Colon (tissue), 2 donors: ENCODE results near the gene MFAP3.
"Not testable (repeated sequence)": the region's sequence is repeated elsewhere in the genome, so short reads cannot be mapped to it uniquely, and the experiment has no call there.

ENCODE experiments used
- FAIRE-seq: peaks from 2 replicates; lab custom pipeline; 2012; peaks lifted over from hg19 to GRCh38; lab: Jason Lieb, UNC
- donor health status: control.
- donor health status: control.

The MFAP3 gene

DNA sequence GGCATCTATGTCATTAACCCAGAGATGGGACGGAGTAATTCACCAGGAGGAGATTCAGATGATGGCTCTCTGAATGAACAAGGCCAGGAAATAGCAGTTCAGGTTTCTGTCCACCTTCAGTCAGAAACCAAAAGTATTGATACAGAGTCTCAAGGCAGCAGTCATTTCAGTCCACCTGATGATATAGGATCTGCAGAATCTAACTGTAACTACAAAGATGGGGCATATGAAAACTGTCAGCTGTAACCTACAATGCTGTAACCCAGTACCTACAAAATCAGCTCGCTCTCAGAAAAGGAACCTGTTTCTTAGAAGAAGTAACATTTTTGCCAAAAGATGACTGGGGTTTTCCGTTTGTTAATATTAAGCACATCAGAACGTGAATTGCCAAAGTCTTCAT lies 14.7 kb downstream of the MFAP3 start:
- FAIRE-seq, result no peak

DNA sequence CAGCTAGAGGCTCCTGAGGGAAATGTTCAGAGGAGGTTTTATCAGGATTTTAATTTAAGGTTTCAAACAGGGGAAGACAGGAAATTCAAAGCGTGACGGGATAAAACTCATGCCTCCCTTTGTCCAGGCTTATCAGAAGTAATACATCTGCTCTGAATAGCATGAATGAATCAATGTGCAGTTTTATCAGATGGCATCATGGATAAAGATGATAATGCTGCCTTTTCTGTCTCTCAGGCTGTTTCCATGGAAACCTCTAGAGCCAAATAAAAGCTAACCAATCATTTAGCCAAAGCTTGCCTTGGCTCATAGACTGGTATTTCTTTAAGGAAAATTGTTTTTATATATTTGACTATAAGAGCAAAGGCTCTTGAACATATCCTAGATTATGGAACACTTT lies 16.4 kb downstream of the MFAP3 start:
- FAIRE-seq, result no peak

DNA sequence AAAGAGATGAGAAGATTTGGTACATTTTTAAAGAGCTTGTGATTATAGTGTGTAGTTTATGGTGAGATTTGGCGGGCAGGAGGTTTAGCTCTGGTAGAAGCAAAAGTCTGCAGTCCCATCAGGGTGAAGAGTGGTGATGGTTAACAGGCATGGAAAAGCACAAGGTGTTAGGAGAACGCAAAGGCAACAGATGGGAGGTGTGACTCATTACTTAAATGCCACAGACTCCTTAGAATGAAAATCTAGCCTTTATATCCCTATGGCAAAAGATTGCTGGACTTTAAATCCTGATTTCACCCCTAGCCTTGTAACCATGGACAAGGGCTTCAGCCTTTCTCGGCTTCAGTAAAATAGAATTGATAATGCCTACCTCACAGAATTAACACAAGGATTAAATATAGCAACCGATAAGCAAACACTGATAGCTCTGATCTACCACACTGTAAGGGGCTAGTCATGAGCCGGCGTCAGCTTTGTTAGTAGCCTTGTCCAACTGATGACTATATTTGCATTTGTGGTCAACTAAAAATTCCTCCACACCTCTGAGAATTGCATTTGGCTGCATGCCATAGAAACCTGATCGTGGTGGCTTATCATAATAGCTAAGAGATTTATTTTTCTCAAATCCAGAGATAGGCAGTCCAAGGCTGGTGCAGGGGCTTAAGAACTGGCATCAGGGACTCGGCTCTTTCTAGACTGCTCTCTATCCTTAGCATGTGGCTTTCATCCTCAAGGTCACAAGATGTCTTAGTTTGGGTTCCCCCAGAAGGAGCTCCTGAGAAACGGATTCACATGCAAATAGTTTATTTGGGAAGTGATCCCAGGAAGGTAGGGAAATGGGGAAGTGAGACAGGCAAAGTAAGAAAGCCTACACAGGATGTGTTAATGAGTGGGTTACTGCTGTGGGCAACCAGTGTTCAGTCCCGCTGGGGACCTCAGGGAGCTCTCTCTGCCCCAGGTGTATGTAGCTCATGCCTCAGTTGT lies 19.6 kb downstream of the MFAP3 start:
- FAIRE-seq, result no peak

DNA sequence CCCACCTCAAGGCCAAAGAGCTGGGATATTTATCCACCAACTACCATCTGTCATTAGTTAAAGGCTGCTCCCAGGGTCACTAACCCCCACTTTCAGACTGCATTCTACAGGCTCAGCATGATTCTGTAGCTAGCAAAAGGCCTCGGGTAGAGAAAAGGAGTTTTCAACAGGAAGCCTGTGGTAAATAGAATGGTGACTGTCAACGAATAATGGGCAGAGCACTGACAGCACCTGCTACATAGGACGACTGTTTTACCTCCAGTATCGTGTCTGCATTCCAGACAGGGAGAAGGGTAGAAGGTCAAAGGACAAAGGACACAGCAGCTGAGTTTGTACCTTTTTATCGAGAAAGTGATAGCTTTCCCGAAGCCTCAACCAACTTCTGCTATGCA lies 20.3 kb downstream of the MFAP3 start:
- FAIRE-seq, result no peak

DNA sequence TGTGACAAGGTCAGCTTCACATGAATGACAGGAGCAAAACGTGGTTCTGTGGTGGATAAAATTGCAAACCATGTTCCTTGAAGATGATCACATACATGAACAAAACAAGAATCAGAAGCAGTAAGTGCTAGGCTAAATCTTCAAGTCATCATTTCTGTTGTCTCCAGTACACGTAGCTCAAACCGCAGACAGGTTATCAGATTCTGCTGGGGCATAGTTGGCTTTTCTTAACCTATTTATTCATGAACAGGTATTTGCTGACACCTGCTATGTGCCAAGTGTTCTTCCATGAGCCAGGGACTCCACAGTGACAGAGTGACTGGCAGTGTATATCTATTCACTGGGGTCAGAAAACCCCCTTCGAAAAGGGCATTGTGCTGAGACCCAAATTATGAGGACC lies 20.8 kb downstream of the MFAP3 start:
- no peak for FAIRE-seq

DNA sequence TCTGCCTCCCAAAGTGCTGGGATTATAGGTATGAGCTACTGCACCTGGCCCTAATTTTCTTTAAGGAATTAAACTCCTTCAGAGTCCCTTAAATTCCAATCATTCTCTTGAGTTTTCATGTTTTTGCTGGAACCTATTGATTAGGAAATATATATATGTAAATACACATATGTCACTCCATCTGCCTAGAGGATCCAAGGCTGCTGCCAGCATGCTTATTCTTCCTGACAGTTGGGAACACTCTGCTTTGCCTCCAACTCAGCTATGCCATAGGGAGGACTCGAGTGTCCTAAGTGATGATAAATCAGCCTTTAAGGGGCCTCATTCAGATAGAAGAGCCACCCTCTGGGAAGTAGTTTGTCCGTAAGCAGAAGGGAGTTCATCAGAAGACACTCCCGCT lies 21.8 kb downstream of the MFAP3 start:
- no peak for FAIRE-seq

DNA sequence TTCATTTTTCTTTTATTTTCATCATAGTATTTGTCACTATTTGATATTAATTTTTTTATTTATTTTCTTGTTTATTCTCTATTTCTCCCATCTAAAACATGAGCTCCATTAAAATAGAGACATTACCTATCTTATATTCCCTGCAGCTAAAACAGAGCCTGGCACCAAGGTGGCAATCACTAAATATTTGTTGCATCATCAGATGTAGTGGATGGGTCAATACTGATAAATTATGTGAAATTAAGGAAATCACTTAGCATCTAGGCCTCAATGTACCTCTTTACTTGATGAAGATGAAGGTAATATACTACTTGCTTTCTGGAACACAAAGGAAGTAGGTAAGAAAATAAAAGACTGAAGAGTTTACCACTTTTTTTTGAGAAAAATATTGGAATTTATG lies 24.6 kb downstream of the MFAP3 start:
- no peak for FAIRE-seq

DNA sequence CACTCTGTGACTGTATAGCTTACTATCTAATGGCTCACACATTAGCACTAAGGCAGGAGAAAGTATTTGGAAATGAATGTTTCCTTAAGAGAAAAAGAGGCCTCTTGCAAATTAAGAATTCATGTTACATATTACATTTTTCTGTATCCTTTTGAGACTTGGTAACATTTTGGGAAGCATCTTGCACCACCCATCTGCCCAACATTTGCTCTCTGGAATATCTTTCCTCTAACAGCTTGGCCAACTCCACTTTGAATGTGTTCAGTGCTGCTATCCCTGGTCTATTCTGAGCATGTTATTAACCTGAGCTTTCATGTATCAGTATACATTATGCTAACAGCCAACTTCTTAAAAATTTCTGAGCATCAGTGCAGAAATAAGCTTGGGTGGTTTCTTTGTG lies 27.2 kb downstream of the MFAP3 start:
- FAIRE-seq, result no peak

DNA sequence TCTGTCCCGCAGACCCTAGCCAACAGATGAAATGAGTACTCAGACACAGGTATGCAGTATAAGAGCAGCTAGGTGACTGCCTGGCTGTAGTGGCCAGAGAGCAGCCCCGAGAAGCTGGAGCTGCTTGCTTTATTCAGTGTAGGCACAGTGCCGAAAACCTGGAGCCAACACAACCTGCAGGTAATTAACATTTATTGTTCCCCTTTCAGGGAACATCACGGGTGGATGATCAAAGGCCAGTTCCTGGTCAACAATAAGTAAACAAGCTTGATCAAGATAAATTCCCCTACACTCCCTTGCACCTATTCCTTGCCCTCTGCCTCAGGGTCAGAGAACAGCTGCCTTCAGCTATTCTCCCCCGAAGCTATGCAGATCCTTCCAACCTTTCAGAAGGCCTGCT lies 31.1 kb downstream of the MFAP3 start:
- not testable (repeated sequence) for FAIRE-seq

DNA sequence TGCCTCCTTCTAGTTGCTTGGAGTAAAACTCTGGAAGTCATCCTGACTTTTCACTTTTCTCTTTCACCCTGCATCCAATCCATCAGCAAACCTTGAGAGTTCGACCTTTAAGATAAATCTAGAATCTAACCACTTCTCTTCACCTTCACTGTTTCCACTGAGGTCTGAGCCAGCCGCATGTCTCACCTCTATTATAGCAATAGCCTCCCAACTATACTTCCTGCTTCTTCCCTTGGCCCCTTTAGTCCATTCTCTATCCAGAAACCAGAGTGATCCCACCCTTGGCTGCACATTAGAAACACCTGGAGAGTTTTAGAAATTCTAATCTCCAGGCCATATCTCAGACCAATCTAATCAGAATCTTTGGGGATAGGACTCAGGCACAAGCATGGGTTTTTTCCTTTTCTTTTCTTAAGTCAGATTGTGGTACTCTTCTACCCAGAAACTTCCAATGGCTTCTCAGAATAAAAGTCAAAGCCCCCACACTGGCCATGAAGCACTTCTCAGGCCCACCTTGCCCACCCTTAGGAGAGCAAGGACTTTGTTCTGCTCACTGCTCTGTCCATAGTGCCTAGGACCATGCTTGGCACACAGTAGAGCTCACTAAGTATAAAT lies 33.1 kb downstream of the MFAP3 start:
- FAIRE-seq, result no peak

DNA sequence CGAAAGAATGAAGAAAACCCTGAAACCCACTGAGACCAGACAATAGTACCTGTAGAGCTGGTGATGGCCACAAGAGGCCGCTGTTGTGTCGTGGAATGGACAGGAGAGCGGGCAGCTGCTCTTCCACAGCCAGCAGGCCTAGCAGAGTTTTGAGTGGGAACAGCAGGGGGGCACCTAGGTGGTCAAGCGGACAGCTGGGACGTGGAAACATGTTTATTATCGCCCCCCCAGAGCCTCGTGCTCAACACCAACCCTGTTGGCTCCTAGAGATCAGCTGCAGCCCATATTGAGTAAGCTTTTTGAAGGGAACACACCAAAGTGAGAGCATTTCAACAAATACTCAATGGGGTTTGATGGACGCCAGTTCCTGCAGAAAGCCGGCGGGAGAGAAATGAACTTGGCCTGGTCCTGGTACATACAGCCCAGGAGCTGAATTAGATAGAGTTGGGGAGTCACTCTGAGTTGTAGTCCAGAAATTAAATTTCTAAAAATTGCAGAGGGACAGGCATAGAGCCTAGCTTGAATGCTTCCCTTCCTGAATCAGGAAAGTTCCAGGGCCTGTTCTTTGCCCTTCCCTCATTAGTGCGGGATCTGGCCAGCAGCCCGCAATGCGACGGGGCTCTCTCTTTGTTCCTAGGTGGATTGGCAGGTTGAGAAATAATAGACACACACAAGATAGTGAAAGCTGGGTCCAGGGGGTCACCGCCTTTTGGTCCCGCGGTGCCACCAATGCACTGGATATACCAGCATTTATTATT lies 33.8 kb downstream of the MFAP3 start:
- no peak for FAIRE-seq

DNA sequence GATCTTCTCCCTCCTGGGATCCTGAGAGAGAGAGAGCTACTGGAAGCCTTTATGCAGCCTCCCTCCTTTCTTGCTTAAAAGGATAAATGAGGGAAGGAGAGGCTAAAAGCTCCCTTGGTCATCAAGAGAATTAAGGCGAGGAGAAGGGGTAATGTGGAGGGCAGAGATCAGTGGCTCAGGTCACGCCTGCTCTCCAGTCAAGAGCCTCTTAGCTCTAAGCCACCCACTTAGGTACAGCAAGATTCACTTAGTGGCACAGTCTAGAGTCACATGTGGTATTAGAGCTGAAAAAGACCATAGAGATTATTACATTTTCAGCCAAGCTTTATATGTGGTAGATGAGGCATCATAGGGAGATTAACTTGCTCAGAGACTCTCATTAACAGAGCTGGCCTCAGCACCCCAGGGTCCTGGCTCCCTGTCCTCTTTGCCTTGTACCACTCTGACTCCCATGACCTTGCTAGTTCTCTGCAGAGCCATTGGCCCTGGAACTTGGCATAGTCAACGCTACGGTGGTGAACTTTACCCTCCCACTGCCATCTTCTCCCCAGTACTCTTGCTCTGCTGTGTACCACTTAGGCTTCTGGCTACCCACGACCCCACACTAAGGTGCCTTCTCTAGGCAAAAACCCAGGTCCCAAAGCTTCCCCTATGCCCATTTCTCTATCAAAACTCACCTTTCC lies 37.6 kb downstream of the MFAP3 start:
- FAIRE-seq, result no peak

DNA sequence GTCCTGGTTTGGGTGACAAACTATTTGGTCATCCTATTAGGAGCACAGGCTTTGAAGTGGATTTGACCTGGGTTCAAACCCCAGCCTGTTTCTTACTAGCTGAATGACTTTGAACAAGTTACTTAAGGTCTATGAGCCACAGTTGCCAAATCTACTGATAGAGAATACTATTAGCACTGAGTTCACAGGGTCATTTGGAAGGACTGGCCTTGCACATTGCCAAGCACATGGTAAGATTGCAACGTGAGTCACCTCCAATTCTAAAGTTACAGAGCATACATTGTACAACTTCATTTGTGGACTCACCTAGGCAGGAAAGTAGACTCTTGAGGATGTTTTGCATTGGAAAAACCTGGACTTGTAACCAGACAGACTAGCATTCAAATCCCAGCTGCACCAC lies 38.9 kb downstream of the MFAP3 start:
- no peak for FAIRE-seq

DNA sequence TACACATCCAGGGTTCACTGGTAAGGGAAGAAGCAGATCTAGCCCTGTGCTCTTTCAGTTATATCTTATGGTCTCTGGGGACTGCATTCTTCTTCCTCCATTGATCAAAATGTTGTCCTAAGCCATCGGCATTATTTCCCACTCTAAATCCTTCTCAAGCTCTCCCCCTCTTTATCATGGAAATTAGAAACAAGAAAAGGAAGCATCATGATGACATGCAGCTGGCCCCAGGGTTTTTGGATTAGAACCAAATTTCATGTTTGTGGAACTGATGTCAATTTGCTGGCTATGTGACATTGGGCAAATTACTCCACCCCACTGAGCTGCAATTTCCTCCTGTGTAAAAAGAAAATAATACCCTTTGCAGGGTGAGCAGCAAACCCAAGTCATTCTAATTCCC lies 39.5 kb downstream of the MFAP3 start:
- no peak for FAIRE-seq

DNA sequence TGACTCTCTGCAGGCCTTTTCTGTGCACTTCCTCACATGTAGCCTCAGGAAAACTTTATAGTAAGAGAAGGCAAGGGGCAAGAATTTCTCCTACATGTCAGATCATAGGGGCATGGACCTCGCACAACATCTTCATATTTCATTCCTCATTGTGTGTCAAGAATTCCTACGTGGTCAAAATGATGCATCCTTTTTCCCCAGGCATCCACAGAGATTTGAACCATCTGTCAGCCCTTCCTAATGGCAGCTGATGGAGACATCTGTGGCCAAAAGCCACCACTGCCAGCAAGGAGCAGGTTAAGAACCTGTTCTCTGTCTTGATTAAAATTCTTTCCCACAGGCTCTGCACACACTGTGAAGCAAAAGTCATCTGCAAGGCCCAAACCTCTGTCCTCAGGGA lies 42.5 kb downstream of the MFAP3 start:
- FAIRE-seq, result no peak

DNA sequence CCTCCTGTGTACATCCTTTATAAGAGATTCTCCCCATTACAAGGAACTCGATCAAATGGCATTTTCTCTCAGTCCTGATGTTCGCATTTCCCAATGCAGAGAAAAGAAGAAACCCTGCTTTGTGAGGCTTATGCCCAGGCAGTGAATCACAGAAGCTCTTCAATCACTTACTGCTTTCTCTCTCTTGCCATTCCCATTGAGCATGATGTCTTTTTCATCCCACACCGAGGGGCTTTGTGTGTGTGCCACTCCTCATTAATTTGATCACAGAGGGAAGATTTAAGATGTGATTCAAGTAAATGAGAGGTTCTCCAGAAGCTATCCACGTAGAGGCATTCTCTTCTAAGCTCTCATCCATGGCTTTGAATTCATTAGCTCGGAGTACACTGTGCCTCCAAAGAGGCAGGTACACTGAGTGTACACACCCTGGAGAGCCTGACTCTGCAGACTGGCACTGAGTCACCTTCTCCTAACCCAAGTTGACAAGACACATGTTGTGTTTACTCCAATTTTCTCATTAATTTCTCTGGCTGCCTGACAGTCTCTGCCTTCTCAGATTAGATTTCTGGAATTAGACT lies 45.4 kb downstream of the MFAP3 start:
- no peak for FAIRE-seq

DNA sequence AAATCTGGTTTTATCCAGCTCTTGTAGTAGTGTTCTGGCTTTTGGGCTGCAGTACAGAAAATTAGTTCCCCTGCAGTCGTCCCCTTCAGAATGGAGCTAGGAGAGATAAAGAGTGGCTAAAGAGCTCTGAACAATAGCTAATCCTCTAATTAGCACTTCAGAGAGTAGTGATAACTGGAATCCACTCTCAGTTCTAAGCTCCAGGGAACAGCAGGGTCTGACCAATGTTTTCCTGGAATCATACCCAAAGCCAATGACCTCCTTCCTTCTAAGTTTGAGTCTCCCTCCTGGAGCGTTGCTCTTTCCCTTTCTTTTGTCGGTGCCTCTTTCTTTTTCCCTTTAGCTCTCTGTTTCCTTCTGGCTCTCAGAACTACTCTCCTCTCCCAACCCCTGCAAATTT lies 47.4 kb downstream of the MFAP3 start:
- no peak for FAIRE-seq

DNA sequence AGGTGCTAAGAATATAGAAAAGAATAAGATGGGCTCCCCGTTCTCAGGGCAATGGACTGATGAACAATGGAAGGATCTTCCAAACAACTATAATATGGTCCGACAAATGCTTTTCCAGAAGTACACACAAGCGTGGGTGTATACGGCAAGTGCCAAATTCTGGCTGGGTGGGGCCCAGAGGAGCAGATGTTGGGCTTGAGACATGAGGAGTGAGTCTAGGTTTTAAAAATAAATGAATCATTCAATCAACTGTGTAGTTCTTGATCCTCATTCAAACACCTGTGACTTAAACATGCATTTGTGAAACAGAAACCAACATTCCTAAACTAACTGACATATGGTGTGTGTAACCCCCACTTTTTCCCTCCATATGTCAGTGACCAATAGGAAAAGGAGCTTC lies 47.9 kb downstream of the MFAP3 start:
- FAIRE-seq, result no peak

DNA sequence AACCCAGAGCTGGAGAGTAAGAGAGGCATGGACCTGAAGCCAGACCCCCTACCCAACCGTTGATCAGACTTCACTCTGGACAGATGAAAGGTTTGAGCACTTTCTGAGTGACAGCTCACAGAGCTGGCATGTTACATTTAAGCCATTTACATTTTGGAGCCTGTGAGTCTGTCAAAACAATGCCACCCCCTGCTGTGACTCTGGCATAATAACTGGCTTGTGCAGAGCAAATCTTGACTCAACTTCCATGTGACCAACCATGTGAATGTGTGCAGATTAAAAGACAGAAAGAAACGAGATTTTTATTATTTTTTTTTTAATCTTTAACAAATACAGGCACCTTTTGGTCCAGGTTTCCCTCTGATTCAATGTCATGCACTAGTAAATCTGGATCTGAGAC lies 48.5 kb downstream of the MFAP3 start:
- FAIRE-seq, result no peak

DNA sequence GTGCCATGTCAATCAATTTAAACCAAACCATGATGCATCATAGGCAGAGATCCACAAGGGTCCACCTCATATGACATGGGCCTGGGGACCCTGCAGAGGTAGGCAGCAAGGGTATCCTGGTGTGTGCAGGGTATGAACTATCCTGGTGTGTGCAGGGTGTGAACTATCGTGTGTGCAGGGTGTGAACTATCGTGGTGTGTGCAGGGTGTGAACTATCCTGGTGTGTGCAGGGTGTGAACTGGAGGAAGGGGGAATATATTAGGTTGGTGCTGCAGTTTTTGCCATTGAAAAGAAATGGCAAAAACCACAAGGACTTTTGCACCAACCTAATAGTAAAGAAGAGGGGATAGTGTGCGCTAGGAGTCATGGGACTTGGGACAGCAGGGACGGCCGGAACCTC lies 50.0 kb downstream of the MFAP3 start:
- FAIRE-seq, result no peak

DNA sequence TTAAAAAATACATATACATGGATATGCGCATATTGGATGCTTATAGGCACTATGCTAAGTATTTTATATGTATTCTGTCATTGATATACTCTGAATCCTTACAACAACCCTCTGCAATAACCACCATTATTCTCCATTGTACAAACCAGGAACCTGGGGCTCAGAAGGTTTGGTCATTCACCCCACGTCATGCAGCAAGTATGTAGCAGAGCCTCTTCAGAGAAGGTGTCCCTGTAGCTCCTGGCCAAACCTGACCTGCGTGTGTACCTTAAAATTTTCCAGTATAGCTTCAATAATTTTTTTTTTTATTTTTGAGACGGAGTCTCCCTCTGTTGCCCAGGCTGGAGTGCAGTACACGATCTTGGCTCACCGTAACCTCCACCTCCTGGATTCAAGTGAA lies 51.9 kb downstream of the MFAP3 start:
- no peak for FAIRE-seq
